Thyroid gland (tissue), 4 donors: ENCODE data around the gene DEF6.

Experiments
- CTCF ChIP-seq, 6 experiments: fragments of 200-600 bp in 3 of 6; fragments of 450-650 bp in 3 of 6; sonication (generic) in 3 of 6; IDR thresholded peaks; one replicate each; pipeline ENCODE4 v1.5.1; 2016 to 2019; ENCODE audit warnings: antibody characterized with exemption in 6 of 6, mild to moderate bottlenecking in 2 of 6, inconsistent platforms in 1 of 6, moderate library complexity in 1 of 6
- POLR2A ChIP-seq, 2 donors: fragments of 450-650 bp; IDR thresholded peaks; one replicate each; pipeline ENCODE4 v1.6.1; 2017; ENCODE audit warnings: antibody characterized with exemption in 2 of 2, mild to moderate bottlenecking in 2 of 2, moderate library complexity in 1 of 2

GRCh38 chr6:35278708-35279107 lies 18.9 kb upstream of the DEF6 start:
- TF ChIP-seq POLR2A (IDR thresholded peaks at IDR 0.05), result no peak
- no peak for TF ChIP-seq CTCF (IDR thresholded peaks at IDR 0.05)
